GM13977 (cell line): Measurements from ENCODE around the gene MEOX1.

Experiments
- DNase-seq: peaks from one replicate; pipeline ENCODE4 v3.0.0; 2012; ENCODE audit warnings: low spot score
- CTCF ChIP-seq: IDR thresholded peaks from 2 replicates; pipeline ENCODE4 v1.5.1; 2012; ENCODE audit warnings: mild to moderate bottlenecking, control low read depth; ENCODE audit not compliant: insufficient read depth; ENCODE audit errors: extremely low read depth, missing control alignments
- in situ Hi-C: fragments of 300-500 bp; cut with MboI; formaldehyde crosslinking; loops from one replicate; pipeline ENCODE4 v1.12.0; 2022; ENCODE audit warnings: low sequenced_read_pairs, low pct_unique_long_range_greater_than_20kb, mixed read lengths, inconsistent platforms; ENCODE audit not compliant: unreplicated experiment

MEOX1 gene

DNA sequence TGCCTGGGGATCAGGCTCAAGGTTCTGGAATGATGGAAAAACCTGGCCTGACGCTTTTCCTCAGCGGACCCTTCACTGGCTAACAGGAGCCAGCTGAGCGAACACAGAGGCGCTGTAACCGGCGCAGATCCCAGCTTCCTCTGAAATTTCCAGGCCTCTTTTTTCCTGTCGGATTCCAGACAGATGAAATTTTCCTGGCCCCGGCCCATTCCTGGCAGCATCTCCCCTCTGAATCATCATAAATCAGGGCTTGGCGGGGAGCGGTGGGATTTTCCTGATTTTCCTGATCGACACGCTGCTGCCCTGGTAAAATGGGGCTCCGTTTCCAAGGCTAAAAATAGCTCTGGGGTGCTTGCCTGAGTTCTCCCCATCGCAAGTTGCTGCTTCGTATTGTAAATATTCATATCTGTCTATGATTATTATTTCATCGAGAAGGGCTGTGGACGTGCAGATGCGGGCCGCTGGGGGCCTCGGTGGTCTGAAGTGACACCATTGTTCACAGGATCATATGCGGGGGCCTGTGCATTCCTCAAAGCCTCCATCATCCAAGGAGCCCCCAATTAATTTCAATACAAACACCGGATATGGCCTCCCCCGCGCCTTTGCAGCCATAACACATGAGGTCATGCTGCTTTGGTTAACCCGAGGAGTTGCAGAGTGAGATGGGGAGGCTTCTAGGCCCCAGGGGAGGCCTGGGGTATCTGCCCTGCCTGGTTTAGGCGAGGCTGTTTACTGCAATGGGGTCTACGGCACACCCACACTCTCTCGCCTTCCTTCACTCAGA, 69.8 kb downstream of the MEOX1 start:
- TF ChIP-seq CTCF = no peak
- no peak for DNase-seq
- in situ Hi-C loops = no loop called here

DNA sequence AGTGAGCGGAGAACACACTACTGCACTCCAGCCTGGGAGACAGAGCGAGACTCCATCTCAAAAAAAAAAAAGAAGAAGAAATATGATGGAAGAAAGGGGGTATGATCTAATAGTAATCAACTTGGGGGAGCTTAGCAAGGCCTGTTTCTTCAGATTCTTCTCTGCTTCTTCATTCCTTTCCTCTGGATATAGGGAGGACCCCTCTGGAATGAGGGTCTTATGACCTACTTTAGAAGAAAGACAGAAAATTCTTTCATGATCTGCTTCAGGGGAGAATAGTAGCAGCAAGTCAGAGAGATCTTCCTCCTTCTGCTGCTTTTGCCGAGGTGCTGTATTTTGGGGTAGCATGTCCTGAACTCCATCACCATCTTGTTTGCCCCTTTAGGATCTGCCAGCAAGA, 70.7 kb downstream of the MEOX1 start:
- no peak for TF ChIP-seq CTCF
- in situ Hi-C loops = no loop called here
- no peak for DNase-seq
